Gastroesophageal sphincter (tissue), 3 donors: ENCODE data around the gene RASSF1.

Experiments
- EP300 ChIP-seq: sonication (generic); formaldehyde crosslinking; IDR thresholded peaks from one replicate; pipeline ENCODE4 v1.6.1; 2017; ENCODE audit warnings: antibody characterized with exemption, mild to moderate bottlenecking
- POLR2A ChIP-seq, 2 donors: fragments of 450-650 bp; IDR thresholded peaks; one replicate each; pipeline ENCODE4 v1.6.1; 2017; ENCODE audit warnings: antibody characterized with exemption in 2 of 2, mild to moderate bottlenecking in 2 of 2, moderate library complexity in 1 of 2
- POLR2AphosphoS5 ChIP-seq: sonication (generic); formaldehyde crosslinking; IDR thresholded peaks from one replicate; pipeline ENCODE4 v1.6.1; 2017; ENCODE audit warnings: antibody characterized with exemption
- TF ChIP-seq, protein P1 (sequence below), 4 experiments: fragments of 200-600 bp in 2 of 4; fragments of 450-650 bp in 2 of 4; sonication (generic) in 1 of 4; IDR thresholded peaks; one replicate each; pipeline ENCODE4 v1.5.1; 2017 to 2019; ENCODE audit warnings: antibody characterized with exemption in 4 of 4, mild to moderate bottlenecking in 2 of 4, moderate library complexity in 2 of 4

DNA sequence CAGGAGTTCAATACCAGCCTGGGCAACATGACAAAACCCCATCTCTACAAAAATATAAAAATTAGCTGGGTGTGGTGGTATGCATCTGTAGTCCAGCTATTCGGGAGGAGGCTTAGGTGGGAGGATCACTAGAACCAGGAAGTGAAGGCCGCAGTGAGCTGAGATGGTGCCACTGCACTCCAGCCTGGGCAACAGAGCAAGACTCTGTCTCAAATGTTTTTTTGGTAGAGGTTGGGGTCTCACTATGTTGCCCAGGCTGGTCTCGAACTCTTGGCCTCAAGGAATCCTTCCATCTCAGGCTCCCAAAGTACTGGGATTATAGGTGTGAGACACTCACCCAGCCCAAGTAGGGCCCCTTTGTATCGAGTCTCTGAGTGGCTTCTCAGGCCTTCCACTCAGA lies 46.5 kb downstream of the RASSF1 start:
- no peak for TF ChIP-seq POLR2A (IDR thresholded peaks at IDR 0.05)
- TF ChIP-seq, protein P1, sequence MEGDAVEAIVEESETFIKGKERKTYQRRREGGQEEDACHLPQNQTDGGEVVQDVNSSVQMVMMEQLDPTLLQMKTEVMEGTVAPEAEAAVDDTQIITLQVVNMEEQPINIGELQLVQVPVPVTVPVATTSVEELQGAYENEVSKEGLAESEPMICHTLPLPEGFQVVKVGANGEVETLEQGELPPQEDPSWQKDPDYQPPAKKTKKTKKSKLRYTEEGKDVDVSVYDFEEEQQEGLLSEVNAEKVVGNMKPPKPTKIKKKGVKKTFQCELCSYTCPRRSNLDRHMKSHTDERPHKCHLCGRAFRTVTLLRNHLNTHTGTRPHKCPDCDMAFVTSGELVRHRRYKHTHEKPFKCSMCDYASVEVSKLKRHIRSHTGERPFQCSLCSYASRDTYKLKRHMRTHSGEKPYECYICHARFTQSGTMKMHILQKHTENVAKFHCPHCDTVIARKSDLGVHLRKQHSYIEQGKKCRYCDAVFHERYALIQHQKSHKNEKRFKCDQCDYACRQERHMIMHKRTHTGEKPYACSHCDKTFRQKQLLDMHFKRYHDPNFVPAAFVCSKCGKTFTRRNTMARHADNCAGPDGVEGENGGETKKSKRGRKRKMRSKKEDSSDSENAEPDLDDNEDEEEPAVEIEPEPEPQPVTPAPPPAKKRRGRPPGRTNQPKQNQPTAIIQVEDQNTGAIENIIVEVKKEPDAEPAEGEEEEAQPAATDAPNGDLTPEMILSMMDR (IDR thresholded peaks at IDR 0.05): no peak
- TF ChIP-seq EP300: no peak
- TF ChIP-seq POLR2AphosphoS5: no peak
